K562 (cell line): ENCODE data around the gene TMEM151A. TPM values are rescaled to one million over a fixed set of nuclear protein-coding genes. Genes with fewer than 3 reads are reported as not detected.

Source experiments
- E2F1 ChIP-seq: sonication (generic); formaldehyde crosslinking; IDR thresholded peaks from 2 replicates; pipeline ENCODE4 v1.8.1; 2023; ENCODE audit warnings: mild to moderate bottlenecking, missing genetic modification reagents, moderate library complexity
- E2F6 ChIP-seq, 2 experiments: IDR thresholded peaks; 2 replicates each; pipeline ENCODE4 v1.6.1; 2011; ENCODE audit warnings: borderline replicate concordance in 1 of 2, control low read depth in 1 of 2, low read depth in 1 of 2, low read length in 1 of 2, mild to moderate bottlenecking in 1 of 2, mixed read lengths in 1 of 2, moderate library complexity in 1 of 2; ENCODE audit not compliant: insufficient read depth in 1 of 2, insufficient read length in 1 of 2, poor library complexity in 1 of 2, severe bottlenecking in 1 of 2; ENCODE audit errors: extremely low read depth in 1 of 2
- ETV6 ChIP-seq, 3 experiments: fragments of 150-350 bp in 1 of 3; sonication (generic) in 1 of 3; formaldehyde crosslinking in 1 of 3; IDR thresholded peaks; 2 replicates each; pipeline versions ENCODE4 v1.6.1 to v1.8.0; 2014 to 2022; ENCODE audit warnings: borderline replicate concordance in 2 of 3, low read depth in 2 of 3, antibody characterized with exemption in 1 of 3, low read length in 1 of 3, mild to moderate bottlenecking in 1 of 3, missing genetic modification reagents in 1 of 3
- MAFK ChIP-seq: IDR thresholded peaks from 2 replicates; pipeline ENCODE4 v1.6.1; 2011; ENCODE audit warnings: low read length, improper control_type of control experiment
- PBX2 ChIP-seq, 2 experiments: IDR thresholded peaks in 1 of 2; conservative IDR thresholded peaks in 1 of 2; 2 replicates each; pipeline ENCODE4 v1.6.1; 2016; ENCODE audit warnings: low read depth in 2 of 2, mild to moderate bottlenecking in 1 of 2, missing compliant biosample characterization in 1 of 2, missing genetic modification characterization in 1 of 2, moderate library complexity in 1 of 2
- PHF21A ChIP-seq: fragments of 450-650 bp; IDR thresholded peaks from 2 replicates; pipeline ENCODE4 v1.6.1; 2017; ENCODE audit warnings: low read depth, borderline replicate concordance
- SMAD4 ChIP-seq: fragments of 250-450 bp; sonication (Bioruptor Pico); conservative IDR thresholded peaks from 2 replicates; pipeline ENCODE4 v1.8.0; 2021; ENCODE audit warnings: inconsistent platforms, mild to moderate bottlenecking, moderate library complexity
- SRSF1 ChIP-seq: fragments of 200-400 bp; formaldehyde crosslinking; IDR thresholded peaks from 2 replicates; pipeline ENCODE4 v1.6.1; 2017; ENCODE audit warnings: mild to moderate bottlenecking, low read depth, low read length, moderate library complexity
- ZHX1 ChIP-seq: fragments of 150-350 bp; conservative IDR thresholded peaks from 2 replicates; pipeline ENCODE4 v1.6.1; 2014; ENCODE audit warnings: low read length
- ZNF740 ChIP-seq, 3 experiments: fragments of 200-800 bp in 1 of 3; sonication (Bioruptor generic) in 1 of 3; sonication (generic) in 1 of 3; formaldehyde crosslinking in 1 of 3; IDR thresholded peaks; 2 replicates each; pipeline versions ENCODE4 v1.6.1 to v1.8.0; 2016 to 2022; ENCODE audit warnings: mild to moderate bottlenecking in 2 of 3, missing compliant biosample characterization in 2 of 3, missing genetic modification characterization in 2 of 3, missing genetic modification reagents in 1 of 3
- polyA plus RNA-seq, 8 experiments: library from polyadenylated mRNA; depleted of rRNA in 4 of 8; stranded (reverse) in 5 of 8; unstranded in 3 of 8; fragments of >200 nt; fragmentation: Nextera tagmentation in 2 of 8; fragmentation: Illumina TruSeq in 1 of 8; extraction: Ambion mirVana in 2 of 8; extraction: Trizol in 1 of 8; gene quantifications; 2 replicates each; pipeline versions ENCODE4 v1.2.1 to v1.2.3, GENCODE V29; 2011 to 2014; ENCODE audit warnings: inconsistent platforms in 1 of 8, missing spikeins in 1 of 8
- total RNA-seq, 7 experiments: library from RNA; depleted of rRNA in 6 of 7; stranded (reverse); fragments of >200 nt in 6 of 7; fragmentation: Illumina TruSeq in 2 of 7; extraction: Trizol in 2 of 7; gene quantifications; 2 replicates each; pipeline versions ENCODE4 v1.2.1 to v1.2.3, GENCODE V29; 2011 to 2021; ENCODE audit warnings: low replicate concordance in 1 of 7

The TMEM151A gene
- total and polyA plus RNA-seq, 9 of the 15 experiments (the other 6 are each of a cell fraction or from before 2014, with no cell fraction given), result not detected

GRCh38 chr11:66344550-66345315 is 53.0 kb downstream of the TMEM151A start, which contains the start of gene BRMS1 (continued):
- TF ChIP-seq PBX2 (CRISPR knock-in tag; IDR thresholded peaks at IDR 0.05; ENCODE audit: low read depth) (no peak), PBX2 (tag; conservative IDR thresholded peaks at IDR 0.05; ENCODE audit: low read depth) (no peak; the same call in 1 of the 2 replicates), MAFK (0 out of 2 replicates have a peak, but pooled peaks have one; percentile 16), ZHX1 (peak; percentile 93), E2F1 (no peak), SMAD4 (no peak), SRSF1 (no peak), PHF21A (peak; percentile 97), ETV6 (IDR thresholded peaks at IDR 0.05; ENCODE audit: borderline replicate concordance in 1 of 2, low read depth in 2 of 2, low read length in 1 of 2) (no peak), ETV6 (CRISPR knock-in tag; IDR thresholded peaks at IDR 0.05; ENCODE audit: borderline replicate concordance) (no peak), E2F6 (IDR thresholded peaks at IDR 0.05; ENCODE audit: borderline replicate concordance in 1 of 2, extremely low read depth in 1 of 2, insufficient read depth in 1 of 2, insufficient read length in 1 of 2, low read depth in 1 of 2, low read length in 1 of 2, poor library complexity in 1 of 2, severe bottlenecking in 1 of 2) (peak in 1 of 2 experiments; percentile 41), ZNF740 (CRISPR knock-in tag; IDR thresholded peaks at IDR 0.05) (no peak), ZNF740 (tag; IDR thresholded peaks at IDR 0.05) (no peak)
